OCI-LY1 (cell line): ENCODE results near the gene COL19A1.

ENCODE experiments used
- H2AFZ ChIP-seq: fragments of 200-600 bp; sonication (generic), shearing (Covaris generic); 2 replicates; pipeline ENCODE4 v1.6.0; 2014; ENCODE audit warnings: antibody characterized with exemption, mild to moderate bottlenecking, low read length
- H3F3A ChIP-seq: fragments of 200-600 bp; sonication (generic), shearing (Covaris generic); 2 replicates; pipeline ENCODE4 v1.6.0; 2014; ENCODE audit warnings: mild to moderate bottlenecking, antibody characterized with exemption, low read length, moderate library complexity; ENCODE audit not compliant: insufficient read depth
- H3K27ac ChIP-seq: fragments of 200-600 bp; sonication (generic); 2 replicates; pipeline ENCODE4 v1.5.1; 2014; ENCODE audit warnings: low read length, mixed run types, mild to moderate bottlenecking, low read depth; ENCODE audit not compliant: poor library complexity, severe bottlenecking
- H3K27me3 ChIP-seq: fragments of 200-600 bp; sonication (generic); 2 replicates; pipeline ENCODE4 v1.6.0; 2014; ENCODE audit warnings: antibody characterized with exemption, mild to moderate bottlenecking, low read length, moderate library complexity; ENCODE audit not compliant: insufficient read depth
- H3K36me3 ChIP-seq: fragments of 200-600 bp; sonication (generic); 2 replicates; pipeline ENCODE4 v1.6.1; 2014; ENCODE audit warnings: mild to moderate bottlenecking, antibody characterized with exemption, low read length, moderate library complexity, mixed read lengths; ENCODE audit not compliant: insufficient read depth
- H3K4me1 ChIP-seq: fragments of 200-600 bp; sonication (generic); 2 replicates; pipeline ENCODE4 v1.5.1; 2014; ENCODE audit warnings: mild to moderate bottlenecking, low read length, moderate library complexity; ENCODE audit not compliant: insufficient read depth, severe bottlenecking
- H3K4me2 ChIP-seq: fragments of 200-600 bp; sonication (generic), shearing (Covaris generic); 2 replicates; pipeline ENCODE4 v1.6.1; 2014; ENCODE audit warnings: low read length
- H3K4me3 ChIP-seq: fragments of 200-600 bp; sonication (generic); 2 replicates; pipeline ENCODE4 v1.5.1; 2014; ENCODE audit warnings: low read length, low read depth, mild to moderate bottlenecking, mixed read lengths; ENCODE audit not compliant: poor library complexity, severe bottlenecking
- H3K79me2 ChIP-seq: fragments of 200-600 bp; shearing (Covaris generic); 2 replicates; pipeline ENCODE4 v1.6.1; 2016; ENCODE audit warnings: mixed run types, low read length, mixed read lengths; ENCODE audit not compliant: insufficient read depth
- H3K9ac ChIP-seq: fragments of 200-600 bp; sonication (generic), shearing (Covaris generic); 2 replicates; pipeline ENCODE4 v1.6.1; 2014; ENCODE audit warnings: mild to moderate bottlenecking, low read length, mixed read lengths
- H3K9me2 ChIP-seq: fragments of 200-600 bp; sonication (generic), shearing (Covaris generic); 2 replicates; pipeline ENCODE4 v1.6.1; 2014; ENCODE audit warnings: low read depth, mild to moderate bottlenecking, low read length, mixed read lengths
- H3K9me3 ChIP-seq: fragments of 200-600 bp; shearing (Covaris generic); 2 replicates; pipeline ENCODE4 v1.6.1; 2014; ENCODE audit warnings: low read length, mixed read lengths
- H4K20me1 ChIP-seq: fragments of 200-600 bp; sonication (generic), shearing (Covaris generic); 2 replicates; pipeline ENCODE4 v1.6.0; 2016; ENCODE audit warnings: mild to moderate bottlenecking, low read length; ENCODE audit not compliant: insufficient read depth
- CTCF ChIP-seq: fragments of 200-600 bp; sonication (generic), shearing (Covaris generic); IDR thresholded peaks from 2 replicates; pipeline ENCODE4 v1.5.1; 2017; ENCODE audit warnings: mild to moderate bottlenecking, antibody characterized with exemption, low read length, moderate library complexity, mixed read lengths
- EZH2 ChIP-seq: fragments of 200-600 bp; sonication (generic), shearing (Covaris generic); IDR thresholded peaks from 2 replicates; pipeline ENCODE4 v1.8.0; 2017; ENCODE audit warnings: borderline replicate concordance, mixed run types, mild to moderate bottlenecking, antibody characterized with exemption, low read length, moderate library complexity, mixed read lengths

COL19A1 gene

GRCh38 chr6:69881322-69882151, 15.2 kb downstream of the COL19A1 start:
- H3K36me3 ChIP-seq: no peaks in the 10 kb centered on the region
- peak overlapping the region; percentile 49 for H3K27ac ChIP-seq
- no peaks in the 10 kb centered on the region for H3K27me3 ChIP-seq
- H3K79me2 ChIP-seq: no peaks in the 10 kb centered on the region
- peak overlapping the region; percentile 47 for H3K4me2 ChIP-seq
- H4K20me1 ChIP-seq: no peaks in the 10 kb centered on the region
- TF ChIP-seq CTCF: no peak
- TF ChIP-seq EZH2: no peak
- peak overlapping the region; percentile 29 for H3K4me3 ChIP-seq
- no peak overlapping the region for H3K9ac ChIP-seq
- peaks cover 32% of the 10 kb centered on the region for H3K4me1 ChIP-seq
- no peak overlapping the region for H2AFZ ChIP-seq
- no peaks in the 10 kb centered on the region for H3K9me2 ChIP-seq
- no peaks in the 10 kb centered on the region for H3K9me3 ChIP-seq
- H3F3A ChIP-seq: no peaks in the 10 kb centered on the region

GRCh38 chr6:69883551-69883950, 17.2 kb downstream of the COL19A1 start:
- Histone ChIP-seq H3K79me2 (no peaks in the 10 kb centered on the region), H4K20me1 (no peaks in the 10 kb centered on the region), H3F3A (no peaks in the 10 kb centered on the region), H2AFZ (no peak overlapping the region), H3K27me3 (no peaks in the 10 kb centered on the region), H3K9ac (no peak overlapping the region), H3K9me3 (no peaks in the 10 kb centered on the region), H3K27ac (no peak overlapping the region), H3K36me3 (no peaks in the 10 kb centered on the region), H3K4me2 (no peak overlapping the region), H3K4me3 (no peak overlapping the region), H3K4me1 (peaks cover 41% of the 10 kb centered on the region), H3K9me2 (no peaks in the 10 kb centered on the region)
- TF ChIP-seq EZH2: no peak
- TF ChIP-seq CTCF: no peak

GRCh38 chr6:69884231-69884630, 17.9 kb downstream of the COL19A1 start:
- peaks cover 41% of the 10 kb centered on the region for H3K4me1 ChIP-seq
- no peaks in the 10 kb centered on the region for H3K36me3 ChIP-seq
- no peaks in the 10 kb centered on the region for H4K20me1 ChIP-seq
- no peak overlapping the region for H3K27ac ChIP-seq
- TF ChIP-seq CTCF (no peak), EZH2 (no peak)
- no peaks in the 10 kb centered on the region for H3K9me2 ChIP-seq
- no peaks in the 10 kb centered on the region for H3K79me2 ChIP-seq
- no peak overlapping the region for H3K9ac ChIP-seq
- no peak overlapping the region for H2AFZ ChIP-seq
- H3K4me2 ChIP-seq: no peak overlapping the region
- no peaks in the 10 kb centered on the region for H3F3A ChIP-seq
- H3K4me3 ChIP-seq: no peak overlapping the region
- H3K9me3 ChIP-seq: no peaks in the 10 kb centered on the region
- H3K27me3 ChIP-seq: no peaks in the 10 kb centered on the region
